NT2/D1 (cell line): ENCODE data around the gene SLC25A1.

Experiments used
- DNase-seq: peaks from one replicate; pipeline ENCODE4 v3.0.0-alpha.2; 2011; ENCODE audit warnings: low read depth, low spot score
- H3K27me3 ChIP-seq: 2 replicates; pipeline ENCODE4 v1.6.0; 2011; ENCODE audit warnings: mild to moderate bottlenecking; ENCODE audit not compliant: insufficient read length, insufficient read depth
- H3K36me3 ChIP-seq: 2 replicates; pipeline ENCODE4 v1.6.1; 2011; ENCODE audit warnings: mild to moderate bottlenecking, low read length, mixed read lengths; ENCODE audit not compliant: insufficient read depth, insufficient read length
- H3K4me1 ChIP-seq: 2 replicates; pipeline ENCODE4 v1.5.1; 2011; ENCODE audit not compliant: insufficient read depth, insufficient read length
- H3K4me3 ChIP-seq: 2 replicates; pipeline ENCODE4 v1.5.1; 2011; ENCODE audit warnings: low read depth; ENCODE audit not compliant: insufficient read length
- H3K9ac ChIP-seq: 2 replicates; pipeline ENCODE4 v1.6.0; 2011; ENCODE audit warnings: low read depth; ENCODE audit not compliant: insufficient read length
- H3K9me3 ChIP-seq: 2 replicates; pipeline ENCODE4 v1.5.1; 2011; ENCODE audit warnings: mild to moderate bottlenecking, low read length; ENCODE audit not compliant: insufficient read depth
- SUZ12 ChIP-seq: IDR thresholded peaks from 2 replicates; pipeline ENCODE4 v1.6.1; 2011; ENCODE audit not compliant: insufficient read length, insufficient read depth; ENCODE audit errors: extremely low read depth
- YY1 ChIP-seq: IDR thresholded peaks from 2 replicates; pipeline ENCODE4 v1.6.1; 2011; ENCODE audit not compliant: insufficient read length, insufficient read depth
- ZNF274 ChIP-seq: IDR thresholded peaks from 2 replicates; pipeline ENCODE4 v1.6.1; 2011; ENCODE audit warnings: mild to moderate bottlenecking, low read depth, low read length

Gene SLC25A1

DNA sequence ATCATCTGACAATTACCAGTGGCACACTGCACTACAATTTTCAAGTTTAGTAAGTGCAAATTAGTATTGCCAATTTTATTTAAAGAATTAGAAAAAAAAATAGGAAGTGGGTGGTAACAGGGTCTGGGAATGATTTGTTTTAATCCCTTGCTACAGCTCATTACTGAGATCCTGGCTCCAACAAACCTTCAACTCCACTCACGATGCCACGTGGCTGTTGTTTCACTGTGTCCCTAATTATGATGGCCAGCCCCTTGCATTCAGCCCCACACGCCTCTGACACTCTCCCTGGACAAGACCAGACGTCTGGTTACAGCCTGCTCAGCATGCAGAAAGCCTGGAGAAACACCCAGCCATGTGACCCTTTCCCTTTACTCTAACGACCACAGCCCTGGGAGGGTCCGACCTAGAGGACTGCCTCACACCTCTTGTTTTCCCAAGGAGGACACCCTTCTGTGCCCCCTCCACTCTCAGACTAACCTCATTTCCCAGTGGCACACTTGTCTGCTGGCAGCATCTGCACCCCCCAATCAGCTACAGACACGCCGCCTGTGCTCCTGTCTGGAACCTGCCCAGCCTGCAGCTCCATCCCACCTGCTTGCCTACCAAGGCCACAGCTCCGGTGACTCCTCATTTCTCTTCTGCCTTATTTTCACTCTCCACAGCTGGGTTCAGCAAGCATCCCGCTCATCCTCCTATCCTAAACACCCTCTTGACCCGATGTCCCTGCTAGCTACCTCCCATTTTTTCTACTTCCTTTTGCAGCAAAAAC lies 18.5 kb upstream of the SLC25A1 start:
- no peak for DNase-seq
- Histone ChIP-seq H3K36me3 (peaks cover 41% of the 10 kb centered on the region), H3K4me3 (no peak overlapping the region), H3K27me3 (no peaks in the 10 kb centered on the region), H3K9ac (no peak overlapping the region), H3K4me1 (no peaks in the 10 kb centered on the region), H3K9me3 (no peaks in the 10 kb centered on the region; the same call in 1 of the 2 replicates)
- TF ChIP-seq ZNF274 (no peak), YY1 (no peak), SUZ12 (no peak)

DNA sequence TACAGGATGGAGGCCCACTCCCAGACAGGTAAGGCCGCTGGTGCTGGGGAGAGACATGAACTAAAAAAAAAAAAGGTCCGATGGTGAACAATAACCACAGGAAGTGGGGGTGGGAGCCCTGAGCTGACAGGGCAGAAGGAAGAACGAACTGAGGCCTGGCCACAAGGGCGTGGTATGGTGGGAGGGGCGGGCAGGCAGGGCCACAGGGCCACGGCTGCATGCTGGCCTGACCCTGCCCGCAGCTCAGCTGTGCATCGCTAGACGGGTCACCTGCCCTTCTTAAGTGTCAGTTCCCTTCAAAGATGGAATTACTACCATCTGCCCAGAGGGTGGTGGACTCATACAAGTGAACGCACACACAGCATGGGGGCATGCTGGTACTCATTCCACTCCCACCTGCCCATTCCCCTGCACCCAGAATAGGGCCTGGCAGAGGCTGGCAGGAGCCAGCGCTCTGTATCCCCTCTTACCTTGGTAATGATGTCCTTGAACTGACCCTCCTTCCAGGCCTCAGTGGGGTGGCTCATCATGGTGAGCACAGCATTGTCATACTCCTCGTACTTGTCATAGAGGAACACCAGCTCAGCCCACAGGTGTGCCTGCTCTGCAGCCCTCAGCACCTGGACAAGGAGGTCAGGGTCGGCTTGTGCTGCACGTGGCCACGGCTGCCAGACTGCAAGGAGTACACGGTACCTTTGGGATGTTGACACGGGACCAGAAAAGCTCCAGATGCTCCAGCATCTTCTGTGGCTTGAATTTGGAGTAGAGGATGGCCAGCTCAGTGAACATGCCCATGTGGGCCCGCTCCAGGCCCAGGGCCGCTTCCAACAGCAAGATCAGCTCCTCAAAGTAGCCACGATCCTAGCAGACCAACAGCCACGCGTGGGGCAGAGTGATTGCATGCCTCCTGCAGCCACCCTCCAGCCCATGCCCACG lies 17.5 kb upstream of the SLC25A1 start:
- Histone ChIP-seq H3K4me3 (no peak overlapping the region), H3K36me3 (peaks cover 39% of the 10 kb centered on the region), H3K4me1 (no peaks in the 10 kb centered on the region), H3K9ac (no peak overlapping the region), H3K9me3 (no peaks in the 10 kb centered on the region; the same call in 1 of the 2 replicates), H3K27me3 (no peaks in the 10 kb centered on the region)
- no peak for DNase-seq
- no peak for TF ChIP-seq ZNF274
- no peak for TF ChIP-seq SUZ12
- no peak for TF ChIP-seq YY1

GRCh38 chr22:19194766-19195536 lies 16.4 kb upstream of the SLC25A1 start:
- TF ChIP-seq YY1 (no peak), SUZ12 (no peak), ZNF274 (no peak)

DNA sequence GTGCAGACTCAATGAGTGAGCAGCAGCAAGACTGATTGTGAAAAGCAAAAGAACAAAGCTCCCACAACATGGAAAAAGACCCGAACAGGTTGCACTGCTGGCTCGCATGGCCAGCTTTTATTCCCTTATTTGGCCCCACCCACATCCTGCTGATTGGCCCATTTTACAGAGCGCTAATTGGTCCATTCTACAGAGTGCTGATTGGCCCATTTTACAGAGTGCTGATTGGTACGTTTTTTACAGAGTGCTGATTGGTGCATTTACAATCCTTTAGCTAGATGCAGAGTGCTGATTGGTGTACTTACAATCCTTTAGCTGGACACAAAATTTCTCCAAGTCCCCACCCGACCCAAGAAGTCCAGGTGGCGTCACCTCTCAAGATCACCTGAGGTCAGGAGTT lies 15.3 kb upstream of the SLC25A1 start:
- no peak for DNase-seq
- peaks cover 32% of the 10 kb centered on the region for H3K36me3 ChIP-seq

More at GRCh38 chr22:19194766-19195536, 16.4 kb upstream of the SLC25A1 start:
- no peak for DNase-seq
- Histone ChIP-seq H3K9ac (no peak overlapping the region), H3K4me1 (no peaks in the 10 kb centered on the region), H3K9me3 (no peaks in the 10 kb centered on the region; the same call in 1 of the 2 replicates), H3K4me3 (no peak overlapping the region), H3K36me3 (peaks cover 38% of the 10 kb centered on the region), H3K27me3 (no peaks in the 10 kb centered on the region)

GRCh38 chr22:19187716-19188563 lies 9.4 kb upstream of the SLC25A1 start:
- Histone ChIP-seq H3K4me3 (no peak overlapping the region), H3K36me3 (peaks cover 20% of the 10 kb centered on the region), H3K9me3 (no peaks in the 10 kb centered on the region), H3K9ac (no peak overlapping the region), H3K27me3 (no peaks in the 10 kb centered on the region), H3K4me1 (no peaks in the 10 kb centered on the region)
- TF ChIP-seq ZNF274: no peak
- no peak for TF ChIP-seq SUZ12
- DNase-seq: no peak

More for the DNA sequence above, 15.3 kb upstream of the SLC25A1 start:
- Histone ChIP-seq H3K9me3 (no peaks in the 10 kb centered on the region; the same call in 1 of the 2 replicates), H3K4me3 (no peak overlapping the region), H3K4me1 (no peaks in the 10 kb centered on the region), H3K27me3 (no peaks in the 10 kb centered on the region), H3K9ac (no peak overlapping the region)
- TF ChIP-seq ZNF274 (no peak), YY1 (no peak), SUZ12 (no peak)

DNA sequence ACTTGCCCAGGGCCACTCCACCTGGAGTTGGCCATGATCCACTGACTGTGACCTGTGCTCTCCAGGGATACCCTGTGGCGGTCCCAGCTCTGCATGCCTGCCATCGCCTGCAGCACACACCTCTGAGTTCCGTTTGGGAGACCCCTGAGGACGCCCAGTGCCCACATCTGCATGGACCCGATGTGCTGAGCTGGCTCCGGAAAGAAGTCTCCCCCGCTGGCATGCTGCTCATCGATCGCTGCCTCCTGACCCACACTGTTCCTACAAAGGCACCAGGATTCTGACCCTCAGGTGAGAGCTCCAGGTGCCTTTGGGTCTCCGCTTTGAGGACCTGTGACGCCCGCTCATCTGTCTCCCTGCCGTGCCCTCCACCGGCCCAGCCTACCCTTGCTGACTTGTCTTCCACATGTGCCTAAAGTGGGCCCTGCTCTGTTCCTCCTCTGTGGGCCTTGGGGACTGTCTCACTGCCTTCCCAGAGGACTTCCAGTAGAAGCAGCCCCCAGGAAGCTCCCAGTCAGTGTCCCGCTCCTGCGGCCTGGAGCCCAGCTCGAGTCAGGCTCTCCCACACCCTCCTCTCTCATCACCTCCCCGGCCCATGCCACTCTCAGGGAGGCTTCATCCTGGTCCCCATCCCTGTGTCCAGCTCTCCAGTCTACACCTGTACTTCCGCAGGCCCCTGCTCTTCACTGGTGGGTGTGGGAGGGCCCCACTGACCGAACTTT lies 5.9 kb upstream of the SLC25A1 start:
- peaks cover 18% of the 10 kb centered on the region for H3K36me3 ChIP-seq
- no peak for DNase-seq
- no peaks in the 10 kb centered on the region for H3K9me3 ChIP-seq
- H3K27me3 ChIP-seq: no peaks in the 10 kb centered on the region
- H3K9ac ChIP-seq: no peak overlapping the region
- TF ChIP-seq ZNF274 (no peak), YY1 (no peak), SUZ12 (no peak)
- no peak overlapping the region for H3K4me3 ChIP-seq
- peaks cover 15% of the 10 kb centered on the region for H3K4me1 ChIP-seq
